ENCODE results near the gene TBC1D22B.

Gene TBC1D22B

DNA sequence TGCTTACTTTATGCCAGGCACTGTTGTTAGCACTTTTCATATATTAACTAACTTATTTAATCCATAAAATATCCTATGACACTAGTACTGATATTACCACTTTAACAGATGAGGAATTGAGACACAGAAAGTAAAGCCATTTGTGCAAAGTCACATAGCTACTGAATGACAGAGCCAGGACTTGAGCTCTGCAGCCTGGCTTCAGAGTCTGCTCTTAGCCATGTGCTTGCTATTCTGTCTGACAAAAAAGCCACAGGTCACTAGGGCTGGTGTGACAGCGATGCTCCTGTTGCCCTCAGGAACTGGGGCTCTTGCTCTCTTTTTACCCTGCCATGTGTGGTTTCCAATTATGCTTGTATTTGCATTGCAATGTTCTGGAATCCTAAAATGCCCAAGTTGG lies 51.5 kb downstream of the TBC1D22B start:
- no peak overlapping the region for H3K4me3 ChIP-seq (ENCODE audit: low read depth, low read length)
- TF ChIP-seq, protein P1, sequence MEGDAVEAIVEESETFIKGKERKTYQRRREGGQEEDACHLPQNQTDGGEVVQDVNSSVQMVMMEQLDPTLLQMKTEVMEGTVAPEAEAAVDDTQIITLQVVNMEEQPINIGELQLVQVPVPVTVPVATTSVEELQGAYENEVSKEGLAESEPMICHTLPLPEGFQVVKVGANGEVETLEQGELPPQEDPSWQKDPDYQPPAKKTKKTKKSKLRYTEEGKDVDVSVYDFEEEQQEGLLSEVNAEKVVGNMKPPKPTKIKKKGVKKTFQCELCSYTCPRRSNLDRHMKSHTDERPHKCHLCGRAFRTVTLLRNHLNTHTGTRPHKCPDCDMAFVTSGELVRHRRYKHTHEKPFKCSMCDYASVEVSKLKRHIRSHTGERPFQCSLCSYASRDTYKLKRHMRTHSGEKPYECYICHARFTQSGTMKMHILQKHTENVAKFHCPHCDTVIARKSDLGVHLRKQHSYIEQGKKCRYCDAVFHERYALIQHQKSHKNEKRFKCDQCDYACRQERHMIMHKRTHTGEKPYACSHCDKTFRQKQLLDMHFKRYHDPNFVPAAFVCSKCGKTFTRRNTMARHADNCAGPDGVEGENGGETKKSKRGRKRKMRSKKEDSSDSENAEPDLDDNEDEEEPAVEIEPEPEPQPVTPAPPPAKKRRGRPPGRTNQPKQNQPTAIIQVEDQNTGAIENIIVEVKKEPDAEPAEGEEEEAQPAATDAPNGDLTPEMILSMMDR (IDR thresholded peaks at IDR 0.05; ENCODE audit: insufficient read depth, low read length, missing control alignments) = no peak
- ChIA-PET CTCF (interaction anchor here (1.5 to 12.7 kb wide), 2 partner anchors 9 to 16 kb away, joined by 5 to 124 read pairs; no protein-coding TSS in a partner anchor), POLR2A (no interaction called here)
- DNase-seq (ENCODE audit: low read depth, low spot score) = no peak

DNA sequence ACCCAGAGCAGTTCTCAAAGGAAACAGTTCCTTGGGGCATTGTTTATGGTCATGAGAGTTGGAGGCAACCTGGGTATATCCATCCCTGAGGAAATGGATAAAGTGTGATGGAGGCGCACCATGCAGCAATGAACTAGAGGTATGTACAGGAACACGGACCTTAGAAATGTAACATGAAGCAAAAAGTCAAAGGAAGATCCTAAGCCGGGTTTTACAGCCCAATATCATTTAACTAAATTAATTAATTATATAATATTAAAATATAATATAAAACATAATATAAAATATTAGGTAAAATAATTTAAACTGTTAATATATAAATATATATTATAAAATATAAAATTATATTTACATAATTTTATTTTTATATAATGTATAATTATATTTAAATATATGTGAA lies 52.1 kb downstream of the TBC1D22B start:
- H3K4me3 ChIP-seq (ENCODE audit: low read depth, low read length) = no peak overlapping the region
- TF ChIP-seq, protein P1 (IDR thresholded peaks at IDR 0.05; ENCODE audit: insufficient read depth, low read length, missing control alignments) = no peak
- ChIA-PET CTCF (interaction anchor here (0.9 to 12.7 kb wide), 3 partner anchors 10 to 382 kb away, joined by 4 to 124 read pairs (median 5); no protein-coding TSS in a partner anchor), POLR2A (no interaction called here)
- no peak for DNase-seq (ENCODE audit: low read depth, low spot score)

DNA sequence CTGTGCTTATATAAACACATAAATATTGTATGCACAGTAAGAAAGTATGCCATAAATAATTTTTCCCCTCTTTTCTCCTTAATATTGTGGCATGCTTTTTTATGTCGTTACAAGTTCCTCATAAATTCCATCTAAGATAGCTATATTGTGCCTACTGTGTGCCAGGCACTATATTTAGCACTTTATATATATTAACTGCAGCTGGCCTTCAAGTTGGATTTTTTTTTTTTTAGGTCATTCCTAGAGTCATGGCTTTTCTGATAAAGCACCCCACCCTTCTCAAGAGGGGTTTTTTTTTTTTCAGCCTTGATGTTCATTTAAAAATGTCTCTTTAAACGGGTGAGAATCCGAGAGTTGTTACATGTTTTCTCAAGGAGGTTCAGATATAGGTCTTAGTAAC lies 53.4 kb downstream of the TBC1D22B start:
- DNase-seq (ENCODE audit: low read depth, low spot score) = no peak
- ChIA-PET POLR2A (no interaction called here), CTCF (interaction anchor here (0.8 to 12.7 kb wide), 6 partner anchors 6 to 381 kb away, joined by 3 to 124 read pairs (median 21); no protein-coding TSS in a partner anchor)
- no peak overlapping the region for H3K4me3 ChIP-seq (ENCODE audit: low read depth, low read length)
- TF ChIP-seq, protein P1 (IDR thresholded peaks at IDR 0.05; ENCODE audit: insufficient read depth, low read length, missing control alignments) = no peak

DNA sequence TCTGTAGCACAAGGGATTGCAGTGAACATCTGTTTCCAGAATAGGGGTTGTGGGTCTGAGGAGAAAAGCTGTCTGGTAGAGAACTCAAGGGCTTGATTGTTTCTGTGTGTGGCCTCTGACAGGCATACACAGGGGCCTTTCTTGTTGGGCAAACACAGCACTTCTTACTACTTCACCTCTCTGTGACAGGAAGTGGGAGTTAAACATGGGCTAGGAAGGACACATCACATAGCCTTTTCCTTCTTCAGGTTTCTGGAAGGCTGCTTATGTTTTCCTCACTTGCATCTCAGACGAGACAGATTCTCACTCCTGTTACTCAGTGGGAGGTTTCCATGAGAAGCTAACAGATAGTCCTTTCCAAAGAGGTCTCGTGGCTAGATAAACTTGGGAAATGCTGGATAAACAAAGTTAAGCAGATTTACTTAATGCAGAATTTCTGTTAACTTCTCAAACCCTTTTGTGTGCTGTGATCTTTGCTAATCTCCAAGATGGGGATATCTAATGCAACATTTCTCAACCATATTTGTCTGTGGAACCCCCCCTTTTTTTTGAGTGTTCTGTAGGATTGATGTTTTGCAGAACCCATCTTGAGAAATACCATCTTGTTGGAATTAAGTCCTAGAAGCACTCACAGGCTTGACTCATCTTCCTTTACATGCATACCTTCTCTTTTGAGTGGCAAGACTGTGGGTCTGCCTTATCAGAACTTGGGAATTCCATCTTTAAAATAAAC lies 54.3 kb downstream of the TBC1D22B start:
- CTCF ChIA-PET = interaction anchor here (0.9 to 12.7 kb wide), 5 partner anchors 7 to 553 kb away, joined by 3 to 124 read pairs (median 38); no protein-coding TSS in a partner anchor

DNA sequence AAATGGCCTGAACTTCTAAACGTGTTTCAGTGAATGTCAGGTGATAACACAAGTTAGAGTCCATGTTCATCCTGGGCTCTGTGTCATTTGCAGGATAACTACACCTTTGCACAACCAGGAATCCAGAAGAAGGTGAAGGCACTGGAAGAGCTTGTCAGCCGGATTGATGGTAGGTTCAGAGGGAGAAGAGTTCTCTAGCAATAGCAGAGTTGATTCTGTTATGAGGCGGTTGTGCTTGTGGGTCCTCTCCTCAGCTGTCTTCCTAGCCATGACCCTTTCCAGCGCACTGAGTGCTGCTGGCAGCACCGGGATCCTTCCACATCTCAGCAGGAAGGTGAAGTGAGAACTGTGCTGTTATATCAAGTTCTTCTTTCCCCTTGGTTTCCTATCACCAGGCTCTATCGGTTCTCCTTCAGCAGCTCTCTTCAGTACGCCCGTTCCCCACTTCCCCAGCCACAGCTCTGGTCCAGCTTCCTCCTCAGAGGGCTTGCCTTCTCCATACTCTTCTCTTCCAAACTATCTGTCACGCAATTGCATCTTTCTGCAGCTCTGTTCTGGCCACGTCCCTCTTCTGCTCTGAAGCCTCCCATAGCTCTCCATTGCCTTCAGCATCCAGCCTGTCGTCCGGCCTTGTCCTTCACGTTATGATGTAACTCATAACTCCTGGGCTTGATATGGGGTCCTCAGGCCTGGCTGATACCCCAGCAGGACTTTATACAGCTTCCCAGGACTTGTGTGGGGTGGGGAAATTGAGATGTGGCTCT lies 56.3 kb downstream of the TBC1D22B start:
- TF ChIP-seq, protein P1 (IDR thresholded peaks at IDR 0.05; ENCODE audit: insufficient read depth, low read length, missing control alignments) = no peak
- H3K4me3 ChIP-seq (ENCODE audit: low read depth, low read length) = no peak overlapping the region
- no peak for DNase-seq (ENCODE audit: low read depth, low spot score)
- ChIA-PET CTCF (interaction anchor here (0.7 to 12.7 kb wide), 12 partner anchors 8 to 391 kb away, joined by 3 to 124 read pairs (median 3); no protein-coding TSS in a partner anchor), POLR2A (no interaction called here)

More for the DNA sequence above, 54.3 kb downstream of the TBC1D22B start:
- no peak overlapping the region for H3K4me3 ChIP-seq (ENCODE audit: low read depth, low read length)
- POLR2A ChIA-PET = no interaction called here
- TF ChIP-seq, protein P1 (IDR thresholded peaks at IDR 0.05; ENCODE audit: insufficient read depth, low read length, missing control alignments) = no peak
- peak; percentile 33 for DNase-seq (ENCODE audit: low read depth, low spot score)
